Caco-2 (cell line): ENCODE results near the gene GAD1. TPM values are rescaled to one million over a fixed set of nuclear protein-coding genes. Genes with fewer than 3 reads are reported as not detected.

Experiments
- BruUV-seq: library from RNA; stranded (reverse); fragments of 400-500 nt; replicated peaks from 2 replicates; lab custom pipeline; 2021; lab: Mats Ljungman, UMichigan
- CTCF ChIA-PET: fragments of 300-600 bp; sonication (Branson Sonifier 250); formaldehyde crosslinking; loops from one replicate; lab custom pipeline; 2022; ENCODE audit warnings: antibody characterized with exemption; lab: Charles Lee
- POLR2A ChIA-PET: fragments of 300-600 bp; sonication (Branson Sonifier 250); formaldehyde crosslinking; loops from one replicate; lab custom pipeline; 2022; ENCODE audit warnings: antibody characterized with exemption; lab: Charles Lee
- DNase-seq, 2 experiments: peaks; one replicate each; pipeline versions ENCODE4 v3.0.0 to v3.0.0-alpha.2; 2020 to 2022
- H3K27me3 ChIP-seq: replicated peaks from 2 replicates; pipeline ENCODE4 v1.6.0; 2011; ENCODE audit warnings: low read length; ENCODE audit not compliant: control insufficient read depth, insufficient read depth
- H3K36me3 ChIP-seq: 2 replicates; pipeline ENCODE4 v1.5.1; 2011; ENCODE audit warnings: low read length; ENCODE audit not compliant: control insufficient read depth, insufficient read depth
- H3K4me1 ChIP-seq: fragments of 250-450 bp; sonication (Bioruptor Pico); 2 replicates; pipeline ENCODE4 v1.5.1; 2020; ENCODE audit warnings: mild to moderate bottlenecking
- H3K4me3 ChIP-seq: 2 replicates; pipeline ENCODE4 v1.5.1; 2011; ENCODE audit warnings: low read depth, mild to moderate bottlenecking, control low read depth, low read length
- H3K9me3 ChIP-seq: fragments of 250-450 bp; sonication (Bioruptor Pico); 2 replicates; pipeline ENCODE4 v1.5.1; 2020; ENCODE audit warnings: mild to moderate bottlenecking, moderate library complexity
- H3K27ac Mint-ChIP-seq: one replicate; pipeline ENCODE4 v1.8.0; 2022; ENCODE audit warnings: mixed read lengths; ENCODE audit not compliant: unreplicated experiment
- H3K27me3 Mint-ChIP-seq: one replicate; pipeline ENCODE4 v1.8.0; 2022; ENCODE audit warnings: mixed read lengths; ENCODE audit not compliant: insufficient read depth, unreplicated experiment
- H3K36me3 Mint-ChIP-seq: one replicate; pipeline ENCODE4 v1.8.0; 2022; ENCODE audit warnings: mild to moderate bottlenecking, mixed read lengths; ENCODE audit not compliant: insufficient read depth, unreplicated experiment
- H3K4me1 Mint-ChIP-seq: one replicate; pipeline ENCODE4 v1.8.0; 2022; ENCODE audit warnings: low read depth, mixed read lengths; ENCODE audit not compliant: unreplicated experiment
- H3K4me3 Mint-ChIP-seq: one replicate; pipeline ENCODE4 v1.8.0; 2022; ENCODE audit warnings: mild to moderate bottlenecking, moderate library complexity, mixed read lengths; ENCODE audit not compliant: unreplicated experiment
- H3K9me3 Mint-ChIP-seq: one replicate; pipeline ENCODE4 v1.8.0; 2022; ENCODE audit warnings: mixed read lengths; ENCODE audit not compliant: unreplicated experiment
- CTCF ChIP-seq, 2 experiments: fragments of 200-600 bp in 1 of 2; IDR thresholded peaks; 1 replicate in 1 of 2; 2 replicates in 1 of 2; pipeline versions ENCODE4 v1.5.1 to v1.8.0; 2011 to 2022; ENCODE audit warnings: antibody characterized with exemption in 1 of 2, control low read depth in 1 of 2, inconsistent platforms in 1 of 2, low read depth in 1 of 2, low read length in 1 of 2, mild to moderate bottlenecking in 1 of 2, moderate library complexity in 1 of 2; ENCODE audit not compliant: insufficient read depth in 1 of 2, severe bottlenecking in 1 of 2, unreplicated experiment in 1 of 2
- intact Hi-C: fragments of 100-400 bp; cut with micrococcal nuclease; formaldehyde crosslinking; loops from one replicate; pipeline ENCODE4 v1.10.0; 2022; ENCODE audit not compliant: unreplicated experiment
- total RNA-seq: library from RNA; stranded (reverse); gene quantifications from 2 replicates; pipeline ENCODE4 v1.2.3, GENCODE V29; 2022

Gene GAD1
- total RNA-seq, 1 experiment from 2014 or later: 14.7 TPM

GRCh38 chr2:170886386-170886785 is 69.7 kb downstream of the GAD1 start:
- peaks cover 1% of the 10 kb centered on the region; the same call in 1 of the 2 replicates for H3K27me3 ChIP-seq
- H3K4me1 ChIP-seq: no peaks in the 10 kb centered on the region
- no peaks in the 10 kb centered on the region for H3K9me3 ChIP-seq
- Mint-ChIP-seq H3K36me3 (no peaks in the 10 kb centered on the region), H3K27me3 (peaks cover 24% of the 10 kb centered on the region), H3K4me3 (no peak overlapping the region), H3K27ac (no peak overlapping the region), H3K4me1 (no peaks in the 10 kb centered on the region), H3K9me3 (no peaks in the 10 kb centered on the region)
- H3K36me3 ChIP-seq: no peaks in the 10 kb centered on the region
- ChIA-PET POLR2A (no interaction called here), CTCF (no interaction called here)
- TF ChIP-seq CTCF (IDR thresholded peaks at IDR 0.05; ENCODE audit: insufficient read depth in 1 of 2, low read depth in 1 of 2, low read length in 1 of 2, severe bottlenecking in 1 of 2, unreplicated experiment in 1 of 2): no peak
- no peak overlapping the region for H3K4me3 ChIP-seq
- DNase-seq: no peak
- intact Hi-C loops: no loop called here
- no TSS peak for BruUV-seq

DNA sequence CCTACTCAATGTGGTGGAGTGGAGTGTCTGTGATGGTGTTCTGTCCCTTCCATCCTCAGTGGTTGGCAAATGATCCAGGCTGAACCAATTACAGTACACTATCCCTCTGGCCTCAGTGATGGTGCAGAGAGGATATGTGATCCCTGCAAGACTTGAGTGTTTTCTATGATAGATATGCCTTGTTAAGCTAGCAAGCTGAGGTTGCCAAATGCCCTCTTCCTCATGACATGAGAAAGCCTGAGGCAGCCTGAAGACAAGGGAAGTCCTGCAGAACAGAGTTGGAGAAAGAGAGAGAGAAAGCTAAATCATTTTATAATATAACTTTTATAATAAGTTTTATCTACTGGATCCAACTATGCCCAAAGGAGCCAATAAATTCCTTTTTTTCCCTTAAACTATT is 70.8 kb downstream of the GAD1 start:
- ChIA-PET CTCF (no interaction called here), POLR2A (no interaction called here)

DNA sequence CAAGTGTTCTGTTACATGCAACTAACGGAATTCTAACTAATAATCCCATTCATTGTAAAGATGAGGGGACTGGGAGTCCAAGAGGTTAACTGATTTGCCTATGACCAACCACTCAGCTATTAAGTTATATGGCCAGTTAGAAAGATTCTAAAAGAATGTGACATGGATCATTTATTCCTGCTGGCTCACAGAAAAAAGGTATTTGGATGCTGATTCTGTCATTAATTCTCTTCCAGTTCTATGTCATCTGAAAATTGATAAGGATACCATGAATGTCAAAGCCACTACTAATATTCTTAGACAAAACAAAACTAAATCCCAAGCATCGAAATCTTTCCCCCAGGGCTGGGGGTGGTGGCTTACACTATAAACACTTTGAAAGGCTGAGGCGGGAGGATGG is 71.2 kb downstream of the GAD1 start:
- BruUV-seq: no TSS peak
- no peak for TF ChIP-seq CTCF (IDR thresholded peaks at IDR 0.05; ENCODE audit: insufficient read depth in 1 of 2, low read depth in 1 of 2, low read length in 1 of 2, severe bottlenecking in 1 of 2, unreplicated experiment in 1 of 2)
- ChIA-PET POLR2A (no interaction called here), CTCF (no interaction called here)
- intact Hi-C loops: no loop called here
- H3K36me3 Mint-ChIP-seq: no peaks in the 10 kb centered on the region
- Histone ChIP-seq H3K4me1 (no peaks in the 10 kb centered on the region), H3K4me3 (no peak overlapping the region), H3K27me3 (peaks cover 1% of the 10 kb centered on the region; the same call in 1 of the 2 replicates), H3K9me3 (no peaks in the 10 kb centered on the region), H3K36me3 (no peaks in the 10 kb centered on the region)
- no peaks in the 10 kb centered on the region for H3K9me3 Mint-ChIP-seq
- peaks cover 20% of the 10 kb centered on the region for H3K27me3 Mint-ChIP-seq
- H3K4me3 Mint-ChIP-seq: no peak overlapping the region
- H3K27ac Mint-ChIP-seq: no peak overlapping the region
- no peaks in the 10 kb centered on the region for H3K4me1 Mint-ChIP-seq
- DNase-seq: no peak

More for the DNA sequence above, 70.8 kb downstream of the GAD1 start:
- intact Hi-C loops: no loop called here
- H3K4me1 Mint-ChIP-seq: no peaks in the 10 kb centered on the region
- no peaks in the 10 kb centered on the region for H3K36me3 ChIP-seq
- no TSS peak for BruUV-seq
- H3K27me3 Mint-ChIP-seq: peaks cover 20% of the 10 kb centered on the region
- H3K4me3 ChIP-seq: no peak overlapping the region
- H3K27ac Mint-ChIP-seq: no peak overlapping the region
- TF ChIP-seq CTCF (IDR thresholded peaks at IDR 0.05; ENCODE audit: insufficient read depth in 1 of 2, low read depth in 1 of 2, low read length in 1 of 2, severe bottlenecking in 1 of 2, unreplicated experiment in 1 of 2): no peak
- H3K4me1 ChIP-seq: no peaks in the 10 kb centered on the region
- no peak overlapping the region for H3K4me3 Mint-ChIP-seq
- H3K27me3 ChIP-seq: peaks cover 1% of the 10 kb centered on the region; the same call in 1 of the 2 replicates
- no peaks in the 10 kb centered on the region for H3K9me3 ChIP-seq
- no peaks in the 10 kb centered on the region for H3K36me3 Mint-ChIP-seq
- H3K9me3 Mint-ChIP-seq: no peaks in the 10 kb centered on the region
- no peak for DNase-seq
